IPS-11a (cell line): Measurements from ENCODE around the gene LRP2.
"Not testable (repeated sequence)": the region's sequence is repeated elsewhere in the genome, so short reads cannot be mapped to it uniquely, and the experiment has no call there.

ENCODE experiments used
- H3K4me3 ChIP-seq: one replicate; pipeline ENCODE4 v1.5.1; 2013; ENCODE audit warnings: low read depth, low read length, control low read depth

LRP2 gene

GRCh38 chr2:169178804-169179390 is 183.4 kb downstream of the LRP2 start:
- no peak overlapping the region for H3K4me3 ChIP-seq

GRCh38 chr2:169178364-169178763 is 184.0 kb downstream of the LRP2 start:
- H3K4me3 ChIP-seq, result no peak overlapping the region

GRCh38 chr2:169175112-169175511 is 187.2 kb downstream of the LRP2 start:
- H3K4me3 ChIP-seq, result no peak overlapping the region

GRCh38 chr2:169173876-169174275 is 188.5 kb downstream of the LRP2 start:
- no peak overlapping the region for H3K4me3 ChIP-seq

GRCh38 chr2:169172914-169173313 is 189.4 kb downstream of the LRP2 start:
- no peak overlapping the region for H3K4me3 ChIP-seq

GRCh38 chr2:169172151-169172735 is 190.1 kb downstream of the LRP2 start:
- no peak overlapping the region for H3K4me3 ChIP-seq

GRCh38 chr2:169165791-169166190 is 196.5 kb downstream of the LRP2 start:
- H3K4me3 ChIP-seq, result no peak overlapping the region

GRCh38 chr2:169164311-169164710 is 198.0 kb downstream of the LRP2 start:
- no peak overlapping the region for H3K4me3 ChIP-seq

GRCh38 chr2:169162613-169163012 is 199.7 kb downstream of the LRP2 start:
- no peak overlapping the region for H3K4me3 ChIP-seq

- no peak overlapping the region for H3K4me3 ChIP-seq
Measured at GRCh38 chr2:169160926-169161481, 201.3 kb downstream of the LRP2 start.

GRCh38 chr2:169159686-169160085 is 202.6 kb downstream of the LRP2 start:
- no peak overlapping the region for H3K4me3 ChIP-seq

- no peak overlapping the region for H3K4me3 ChIP-seq
Measured at GRCh38 chr2:169158874-169159273, 203.5 kb downstream of the LRP2 start.

- H3K4me3 ChIP-seq, result no peak overlapping the region
Measured at GRCh38 chr2:169146220-169146619, 216.1 kb downstream of the LRP2 start.

GRCh38 chr2:169143998-169144397 is 218.3 kb downstream of the LRP2 start:
- no peak overlapping the region for H3K4me3 ChIP-seq

- no peak overlapping the region for H3K4me3 ChIP-seq
Measured at GRCh38 chr2:169141713-169142352, 220.5 kb downstream of the LRP2 start.

- no peak overlapping the region for H3K4me3 ChIP-seq
Measured at GRCh38 chr2:169139993-169140767, 222.2 kb downstream of the LRP2 start.

- no peak overlapping the region for H3K4me3 ChIP-seq
Measured at GRCh38 chr2:169139145-169139544, 223.2 kb downstream of the LRP2 start.

GRCh38 chr2:169137924-169138323 is 224.4 kb downstream of the LRP2 start:
- no peak overlapping the region for H3K4me3 ChIP-seq

- H3K4me3 ChIP-seq, result no peak overlapping the region
Measured at GRCh38 chr2:169136885-169137534, 225.3 kb downstream of the LRP2 start.

- H3K4me3 ChIP-seq, result not testable (repeated sequence)
Measured at GRCh38 chr2:169136428-169136827, 225.9 kb downstream of the LRP2 start.

- not testable (repeated sequence) for H3K4me3 ChIP-seq
Measured at GRCh38 chr2:169134272-169134671, 228.1 kb downstream of the LRP2 start.
